ENCODE data around the gene LRIT1.

DNA sequence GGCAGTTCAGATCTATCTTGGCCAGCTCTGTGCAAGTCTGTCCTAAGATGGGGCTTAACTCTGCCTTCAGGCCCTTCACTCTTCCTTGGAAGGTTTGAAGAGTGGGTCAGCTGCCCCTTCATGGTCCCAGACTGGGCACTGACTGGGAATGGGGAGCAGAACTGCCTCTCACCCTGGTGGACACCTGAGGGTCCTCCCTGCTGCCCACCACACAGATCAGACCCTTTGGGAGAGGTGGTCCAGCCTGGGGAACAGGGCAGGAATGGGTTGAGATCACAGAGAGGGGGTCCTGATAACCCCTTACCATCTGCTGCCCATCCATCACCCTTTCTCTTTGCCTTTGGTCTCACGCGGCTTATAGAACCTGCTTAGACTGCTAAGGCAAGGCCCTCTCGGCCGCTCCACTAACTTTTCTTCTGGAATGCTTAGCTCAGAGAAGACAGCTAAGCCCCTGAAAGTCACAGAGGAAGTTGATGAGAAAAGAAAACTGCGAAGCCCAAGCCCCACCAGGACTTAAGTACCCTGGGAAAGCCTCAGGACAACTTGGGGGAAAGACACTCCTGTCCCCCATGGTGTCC, 47.4 kb downstream of the LRIT1 start:
- TF ChIP-seq GATA2 (IDR thresholded peaks at IDR 0.05; ENCODE audit: low read depth, low read length) = no peak
- TF ChIP-seq GATA3 (IDR thresholded peaks at IDR 0.05; ENCODE audit: low read depth, low read length) = no peak
